HepG2 (cell line): ENCODE measurements around the gene RRM2. TPM values are rescaled to one million over a fixed set of nuclear protein-coding genes. Genes with fewer than 3 reads are reported as not detected.
A peak's percentile ranks its signal among the peaks of the same experiment; 100 is the strongest.

Experiments
- AFF4 ChIP-seq: sonication (generic); formaldehyde crosslinking; IDR thresholded peaks from 2 replicates; pipeline ENCODE4 v1.4.0; 2020; ENCODE audit warnings: missing genetic modification reagents
- DZIP1 ChIP-seq: sonication (generic); formaldehyde crosslinking; IDR thresholded peaks from 2 replicates; pipeline ENCODE4 v1.5.0; 2020; ENCODE audit warnings: mild to moderate bottlenecking, missing genetic modification reagents
- ERF ChIP-seq: IDR thresholded peaks from 2 replicates; pipeline ENCODE4 v1.6.1; 2018; ENCODE audit warnings: missing biosample characterization, missing genetic modification reagents
- ETV5 ChIP-seq: IDR thresholded peaks from 2 replicates; pipeline ENCODE4 v1.6.1; 2018; ENCODE audit warnings: missing biosample characterization, missing genetic modification reagents, inconsistent platforms, borderline replicate concordance
- HNF4A ChIP-seq: sonication (generic); formaldehyde crosslinking; IDR thresholded peaks from 2 replicates; pipeline ENCODE4 v1.4.0; 2020; ENCODE audit warnings: missing genetic modification reagents
- HNRNPK ChIP-seq: fragments of 200-400 bp; formaldehyde crosslinking; IDR thresholded peaks from 2 replicates; pipeline ENCODE4 v1.6.1; 2018; ENCODE audit warnings: low read length, low read depth, moderate library complexity, mild to moderate bottlenecking; ENCODE audit not compliant: poor library complexity, severe bottlenecking
- KDM4B ChIP-seq: sonication (generic); formaldehyde crosslinking; IDR thresholded peaks from 2 replicates; pipeline ENCODE4 v1.4.0; 2020; ENCODE audit warnings: missing genetic modification reagents
- NCOA2 ChIP-seq: sonication (generic); formaldehyde crosslinking; IDR thresholded peaks from 2 replicates; pipeline ENCODE4 v1.8.0; 2022; ENCODE audit warnings: inconsistent platforms
- RFXAP ChIP-seq: sonication (generic); formaldehyde crosslinking; IDR thresholded peaks from 2 replicates; pipeline ENCODE4 v1.4.0; 2020; ENCODE audit warnings: missing genetic modification reagents, borderline replicate concordance
- SP5 ChIP-seq: IDR thresholded peaks from 2 replicates; pipeline ENCODE4 v1.6.1; 2016; ENCODE audit warnings: low read depth, borderline replicate concordance
- ZBTB26 ChIP-seq: IDR thresholded peaks from 2 replicates; pipeline ENCODE4 v1.6.1; 2016; ENCODE audit warnings: missing compliant biosample characterization, missing genetic modification reagents, borderline replicate concordance
- ZC3H13 ChIP-seq: sonication (generic); formaldehyde crosslinking; IDR thresholded peaks from 2 replicates; pipeline ENCODE4 v1.8.1; 2023; ENCODE audit warnings: mild to moderate bottlenecking, missing genetic modification reagents, moderate library complexity
- ZNF121 ChIP-seq: sonication (generic); formaldehyde crosslinking; IDR thresholded peaks from 2 replicates; pipeline ENCODE4 v1.5.0; 2020; ENCODE audit warnings: mild to moderate bottlenecking, missing genetic modification reagents
- ZNF280D ChIP-seq: sonication (generic); formaldehyde crosslinking; IDR thresholded peaks from 2 replicates; pipeline ENCODE4 v1.5.1; 2020; ENCODE audit warnings: mild to moderate bottlenecking, missing genetic modification reagents
- polyA plus RNA-seq, 8 experiments: library from polyadenylated mRNA; depleted of rRNA in 3 of 8; stranded (reverse) in 7 of 8; unstranded in 1 of 8; fragments of >200 nt; fragmentation: Illumina TruSeq in 4 of 8; extraction: Trizol in 4 of 8; gene quantifications; 2 replicates each; pipeline versions ENCODE4 v1.2.1 to v1.2.3, GENCODE V29; 2011 to 2016; ENCODE audit warnings: low read depth in 4 of 8, missing spikeins in 1 of 8, mixed read lengths in 1 of 8; ENCODE audit not compliant: insufficient read depth in 1 of 8
- total RNA-seq, 5 experiments: library from RNA; depleted of rRNA; stranded (reverse); fragments of >200 nt; fragmentation: Illumina TruSeq; extraction: Trizol; gene quantifications; 2 replicates each; pipeline ENCODE4 v1.2.3, GENCODE V29; 2016; ENCODE audit warnings: low read depth in 1 of 5

The RRM2 gene
- total and polyA plus RNA-seq, 2 of the 13 experiments (the other 11 are each of a cell fraction or from before 2014, with no cell fraction given), result 31.3 to 150 TPM

GRCh38 chr2:10136101-10136934 lies 13.8 kb downstream of the RRM2 start (continued):
- TF ChIP-seq NCOA2 (CRISPR knock-in tag) (peak; percentile 50; the same call in 1 of the 2 replicates), ERF (no peak), RFXAP (CRISPR knock-in tag) (0 out of 2 replicates have a peak, but pooled peaks have one; percentile 33), ZC3H13 (CRISPR knock-in tag) (no peak), HNF4A (CRISPR knock-in tag) (0 out of 2 replicates have a peak, but pooled peaks have one; percentile 21), AFF4 (CRISPR knock-in tag) (no peak), DZIP1 (CRISPR knock-in tag) (no peak), HNRNPK (no peak), ZNF121 (CRISPR knock-in tag) (peak; percentile 78), KDM4B (CRISPR knock-in tag) (no peak), ZBTB26 (no peak), ZNF280D (CRISPR knock-in tag) (0 out of 2 replicates have a peak, but pooled peaks have one; percentile 25), SP5 (CRISPR knock-in tag) (0 out of 2 replicates have a peak, but pooled peaks have one; percentile 6), ETV5 (CRISPR knock-in tag) (no peak; the same call in 1 of the 2 replicates)
